T47D (cell line): ENCODE measurements around the gene FBN2.

ENCODE experiments used
- DNase-seq, 2 experiments: peaks; one replicate each; pipeline versions ENCODE4 v3.0.0 to v3.0.0-alpha.2; 2011 to 2012; ENCODE audit warnings: low read depth in 1 of 2, low spot score in 1 of 2
- JUND ChIP-seq: IDR thresholded peaks from 2 replicates; pipeline ENCODE4 v1.6.1; 2012; ENCODE audit warnings: low read depth
- in situ Hi-C: cut with HindIII; loops from 2 replicates; pipeline ENCODE4 v1.10.0; 2016; ENCODE audit warnings: low sequenced_read_pairs, low pct_unique_long_range_greater_than_20kb

FBN2 gene

DNA sequence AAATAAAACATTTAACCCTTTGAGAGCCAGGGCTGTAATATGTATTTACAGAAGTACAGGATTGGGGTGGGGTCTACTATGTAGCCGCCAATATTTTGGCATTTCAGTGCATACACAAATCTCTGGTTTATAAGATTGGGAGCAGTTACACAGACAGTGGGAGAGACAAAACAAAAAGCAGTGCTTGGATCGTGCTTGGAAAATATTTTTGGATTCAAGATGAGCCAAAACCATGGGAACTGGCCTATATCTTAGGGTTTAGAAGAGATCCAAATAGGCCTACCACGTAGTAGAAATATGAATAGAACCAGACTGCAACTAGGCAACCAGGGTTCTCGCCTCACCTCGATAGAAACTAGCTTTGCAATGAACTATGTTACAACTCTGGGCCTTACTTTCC is 284.9 kb downstream of the FBN2 start:
- in situ Hi-C loops, result no loop called here
- DNase-seq, result no peak
- TF ChIP-seq JUND, result no peak

GRCh38 chr5:128252756-128253155 is 285.3 kb downstream of the FBN2 start:
- in situ Hi-C loops, result no loop called here
- TF ChIP-seq JUND, result no peak
- DNase-seq, result no peak

- in situ Hi-C loops, result no loop called here
- DNase-seq, result no peak
- TF ChIP-seq JUND, result no peak
These were observed 285.8 kb downstream of the FBN2 start for GRCh38 chr5:128252196-128252595.

- TF ChIP-seq JUND, result no peak
- in situ Hi-C loops, result no loop called here
- DNase-seq, result no peak
These were observed 292.1 kb downstream of the FBN2 start for GRCh38 chr5:128245974-128246373.

DNA sequence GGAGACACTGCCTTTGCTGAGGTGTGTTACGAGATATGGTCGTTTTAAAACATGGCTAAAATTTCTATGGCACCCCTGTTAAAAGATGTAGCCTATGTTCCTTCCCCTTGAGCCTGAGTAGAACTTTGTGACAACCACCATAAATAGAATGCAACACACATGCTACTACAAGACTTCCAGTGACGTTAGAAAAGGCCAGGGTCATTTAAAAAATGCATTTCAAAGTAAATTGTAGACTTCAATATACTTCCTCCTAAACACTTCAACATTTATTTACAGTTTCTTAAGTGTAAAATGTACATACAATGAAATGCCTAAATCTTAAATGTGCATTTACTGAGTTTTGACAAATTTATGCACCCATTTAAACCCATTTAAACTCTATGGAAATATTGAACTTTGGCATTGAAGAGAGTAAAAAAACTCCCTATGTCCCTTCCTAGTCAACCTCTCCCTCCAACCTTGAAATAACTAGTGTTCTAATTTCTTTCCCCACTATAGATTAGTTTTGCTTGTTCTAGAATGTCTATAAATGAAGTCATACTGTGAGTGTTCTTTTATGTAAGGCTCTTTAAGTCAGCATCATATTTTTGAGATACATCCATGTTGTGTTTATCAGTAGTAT is 294.0 kb downstream of the FBN2 start:
- in situ Hi-C loops, result no loop called here
- DNase-seq, result no peak
- TF ChIP-seq JUND, result no peak

GRCh38 chr5:128241051-128241695 is 296.9 kb downstream of the FBN2 start:
- no peak for DNase-seq
- TF ChIP-seq JUND, result no peak
- in situ Hi-C loops, result no loop called here

GRCh38 chr5:128237546-128237945 is 300.5 kb downstream of the FBN2 start:
- no peak for TF ChIP-seq JUND
- in situ Hi-C loops, result no loop called here
- no peak for DNase-seq

GRCh38 chr5:128237000-128237399 is 301.0 kb downstream of the FBN2 start:
- TF ChIP-seq JUND, result no peak
- DNase-seq, result no peak
- in situ Hi-C loops, result no loop called here

DNA sequence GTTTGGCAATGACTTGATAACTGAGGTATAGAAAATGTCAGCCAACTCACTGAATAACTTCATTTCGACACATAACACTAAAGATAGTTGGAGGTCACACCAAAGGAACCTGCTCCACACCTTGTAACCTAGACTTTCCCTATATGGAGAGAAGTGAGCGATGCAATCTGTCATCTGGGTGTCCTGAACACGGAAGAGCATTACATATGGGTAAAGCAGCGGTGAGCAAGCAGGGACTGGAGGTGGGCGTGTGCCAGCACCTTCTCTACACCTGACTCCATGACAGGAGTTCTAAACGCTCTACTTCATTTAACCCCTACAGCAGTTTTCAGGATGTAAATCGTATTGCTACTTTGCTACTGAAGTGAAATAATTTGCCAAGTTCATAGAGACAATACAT is 301.7 kb downstream of the FBN2 start:
- no peak for DNase-seq
- in situ Hi-C loops, result no loop called here
- TF ChIP-seq JUND, result no peak

DNA sequence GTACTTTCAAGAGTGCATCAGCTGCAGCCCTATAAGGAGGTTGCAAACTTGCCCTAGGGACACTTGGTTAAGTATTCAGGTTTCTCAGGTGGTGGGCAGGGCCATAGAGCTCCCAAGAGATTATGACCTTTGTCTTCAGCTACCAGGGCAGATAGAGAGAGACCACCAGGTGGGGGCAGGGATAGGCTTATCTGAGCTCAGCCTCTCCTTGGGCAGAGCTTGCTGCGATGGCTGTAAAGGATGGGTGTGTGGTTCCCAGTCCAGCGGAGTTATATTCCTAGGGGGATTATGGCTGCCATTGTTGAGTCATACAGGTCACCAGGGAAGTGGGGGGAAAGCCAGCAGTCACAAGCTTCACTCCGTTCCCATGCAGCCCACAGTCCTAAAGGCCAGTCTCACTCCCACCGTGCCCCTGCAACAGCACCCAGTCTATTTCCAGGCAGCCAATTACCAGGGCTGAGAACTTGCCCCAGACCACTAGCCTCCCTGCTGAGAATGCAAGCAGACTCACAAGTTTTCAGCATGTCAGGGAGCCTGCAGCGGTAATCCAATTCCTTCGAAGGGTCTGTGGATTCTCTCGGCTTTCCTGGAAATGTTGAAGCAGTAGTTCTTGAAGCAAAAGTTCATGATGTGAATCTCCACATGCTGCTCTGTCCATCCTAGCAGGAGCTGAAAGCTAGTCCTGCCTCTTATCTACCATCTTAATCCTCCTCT is 303.0 kb downstream of the FBN2 start:
- in situ Hi-C loops, result no loop called here
- no peak for TF ChIP-seq JUND
- DNase-seq, result no peak

GRCh38 chr5:128228521-128228920 is 309.5 kb downstream of the FBN2 start:
- no peak for TF ChIP-seq JUND
- DNase-seq, result no peak
- in situ Hi-C loops, result no loop called here

DNA sequence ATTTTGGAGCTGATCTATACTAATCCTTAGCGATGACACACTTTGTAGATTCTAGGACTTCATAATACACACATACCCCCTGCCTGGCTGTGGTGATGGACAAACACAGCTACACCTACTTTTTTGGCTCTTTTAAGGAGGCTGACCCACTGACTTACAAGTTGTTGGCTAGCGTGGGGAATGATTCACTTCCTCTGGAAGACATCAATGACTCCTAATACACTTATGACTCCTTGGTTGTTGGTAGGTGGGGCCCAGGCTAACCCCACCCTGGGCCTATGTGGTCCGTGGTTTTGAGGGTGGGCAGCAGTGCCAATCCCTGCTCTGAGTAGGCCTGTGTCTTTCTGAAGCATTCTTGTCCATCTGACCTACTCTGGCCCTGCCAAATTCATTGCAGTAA is 310.0 kb downstream of the FBN2 start:
- no peak for TF ChIP-seq JUND
- in situ Hi-C loops, result no loop called here
- DNase-seq, result no peak

GRCh38 chr5:128225245-128226030 is 312.6 kb downstream of the FBN2 start:
- TF ChIP-seq JUND, result no peak
- in situ Hi-C loops, result no loop called here
- no peak for DNase-seq
